Duodenal mucosa (tissue), 2 donors: Measurements from ENCODE around the gene NMT1.

ENCODE experiments used
- H3K27ac ChIP-seq: one replicate; pipeline ENCODE4 v1.7.0; 2013; ENCODE audit warnings: low read depth, low read length
- H3K27me3 ChIP-seq, 2 donors: one replicate each; pipeline ENCODE4 v1.7.0; 2013; ENCODE audit warnings: low read length in 2 of 2, control low read depth in 1 of 2; ENCODE audit not compliant: insufficient read depth in 2 of 2, control insufficient read depth in 1 of 2
- H3K36me3 ChIP-seq, 2 donors: one replicate each; pipeline ENCODE4 v1.7.0; 2013; ENCODE audit warnings: low read length in 2 of 2, control low read depth in 1 of 2; ENCODE audit not compliant: insufficient read depth in 2 of 2, control insufficient read depth in 1 of 2
- H3K4me1 ChIP-seq, 2 donors: one replicate each; pipeline ENCODE4 v1.7.0; 2013; ENCODE audit warnings: low read length in 2 of 2, control low read depth in 1 of 2; ENCODE audit not compliant: insufficient read depth in 2 of 2, control insufficient read depth in 1 of 2
- H3K4me3 ChIP-seq, 2 donors: one replicate each; pipeline ENCODE4 v1.7.0; 2013; ENCODE audit warnings: low read length in 2 of 2, low read depth in 1 of 2
- H3K9ac ChIP-seq, 2 donors: one replicate each; pipeline ENCODE4 v1.7.0; 2013; ENCODE audit warnings: low read length in 2 of 2, low read depth in 1 of 2
- H3K9me3 ChIP-seq, 2 donors: one replicate each; pipeline ENCODE4 v1.7.0; 2013; ENCODE audit warnings: low read length in 2 of 2, control low read depth in 1 of 2; ENCODE audit not compliant: control insufficient read depth in 1 of 2

The NMT1 gene

GRCh38 chr17:45021607-45022287 lies 39.4 kb upstream of the NMT1 start:
- Histone ChIP-seq H3K4me1 (peaks cover 13 to 28% of the 10 kb centered on the region in 2 donors), H3K36me3 (peaks cover 0 to 10% of the 10 kb centered on the region in 2 donors), H3K9ac (peak overlapping the region; percentile 52 to 76), H3K9me3 (no peaks in the 10 kb centered on the region), H3K4me3 (peak overlapping the region; percentile 61 to 66), H3K27ac (peak overlapping the region; percentile 69), H3K27me3 (peaks cover 24 to 25% of the 10 kb centered on the region in 2 donors)

GRCh38 chr17:45022288-45022648 lies 38.8 kb upstream of the NMT1 start:
- no peak overlapping the region for H3K4me3 ChIP-seq
- peaks cover 13 to 28% of the 10 kb centered on the region in 2 donors for H3K4me1 ChIP-seq
- H3K9ac ChIP-seq, result peak overlapping the region; percentile 52 to 76
- peaks cover 24 to 25% of the 10 kb centered on the region in 2 donors for H3K27me3 ChIP-seq
- H3K36me3 ChIP-seq, result peaks cover 0 to 10% of the 10 kb centered on the region in 2 donors
- no peaks in the 10 kb centered on the region for H3K9me3 ChIP-seq
- no peak overlapping the region for H3K27ac ChIP-seq

GRCh38 chr17:45022655-45023339 lies 38.3 kb upstream of the NMT1 start:
- no peak overlapping the region for H3K27ac ChIP-seq
- H3K9ac ChIP-seq, result no peak overlapping the region
- H3K4me1 ChIP-seq, result peaks cover 13 to 28% of the 10 kb centered on the region in 2 donors
- peaks cover 0 to 10% of the 10 kb centered on the region in 2 donors for H3K36me3 ChIP-seq
- no peaks in the 10 kb centered on the region for H3K9me3 ChIP-seq
- H3K27me3 ChIP-seq, result peaks cover 24 to 25% of the 10 kb centered on the region in 2 donors
- H3K4me3 ChIP-seq, result no peak overlapping the region

GRCh38 chr17:45029096-45029495 lies 32.0 kb upstream of the NMT1 start:
- Histone ChIP-seq H3K9ac (no peak overlapping the region), H3K36me3 (peaks cover 9 to 44% of the 10 kb centered on the region in 2 donors), H3K4me3 (no peak overlapping the region), H3K27me3 (no peaks in the 10 kb centered on the region), H3K9me3 (no peaks in the 10 kb centered on the region), H3K27ac (no peak overlapping the region), H3K4me1 (no peaks in the 10 kb centered on the region)

GRCh38 chr17:45029758-45030423 lies 31.2 kb upstream of the NMT1 start:
- no peaks in the 10 kb centered on the region for H3K9me3 ChIP-seq
- H3K36me3 ChIP-seq, result peaks cover 11 to 47% of the 10 kb centered on the region in 2 donors
- no peaks in the 10 kb centered on the region for H3K27me3 ChIP-seq
- H3K4me3 ChIP-seq, result no peak overlapping the region
- no peak overlapping the region for H3K27ac ChIP-seq
- H3K9ac ChIP-seq, result no peak overlapping the region
- H3K4me1 ChIP-seq, result no peaks in the 10 kb centered on the region

- Histone ChIP-seq H3K9me3 (no peaks in the 10 kb centered on the region), H3K27me3 (no peaks in the 10 kb centered on the region), H3K27ac (no peak overlapping the region), H3K9ac (no peak overlapping the region), H3K4me1 (peaks cover 0 to 3% of the 10 kb centered on the region in 2 donors), H3K4me3 (no peak overlapping the region), H3K36me3 (peaks cover 11 to 47% of the 10 kb centered on the region in 2 donors)
Observed at GRCh38 chr17:45030733-45031132, 30.4 kb upstream of the NMT1 start.

DNA sequence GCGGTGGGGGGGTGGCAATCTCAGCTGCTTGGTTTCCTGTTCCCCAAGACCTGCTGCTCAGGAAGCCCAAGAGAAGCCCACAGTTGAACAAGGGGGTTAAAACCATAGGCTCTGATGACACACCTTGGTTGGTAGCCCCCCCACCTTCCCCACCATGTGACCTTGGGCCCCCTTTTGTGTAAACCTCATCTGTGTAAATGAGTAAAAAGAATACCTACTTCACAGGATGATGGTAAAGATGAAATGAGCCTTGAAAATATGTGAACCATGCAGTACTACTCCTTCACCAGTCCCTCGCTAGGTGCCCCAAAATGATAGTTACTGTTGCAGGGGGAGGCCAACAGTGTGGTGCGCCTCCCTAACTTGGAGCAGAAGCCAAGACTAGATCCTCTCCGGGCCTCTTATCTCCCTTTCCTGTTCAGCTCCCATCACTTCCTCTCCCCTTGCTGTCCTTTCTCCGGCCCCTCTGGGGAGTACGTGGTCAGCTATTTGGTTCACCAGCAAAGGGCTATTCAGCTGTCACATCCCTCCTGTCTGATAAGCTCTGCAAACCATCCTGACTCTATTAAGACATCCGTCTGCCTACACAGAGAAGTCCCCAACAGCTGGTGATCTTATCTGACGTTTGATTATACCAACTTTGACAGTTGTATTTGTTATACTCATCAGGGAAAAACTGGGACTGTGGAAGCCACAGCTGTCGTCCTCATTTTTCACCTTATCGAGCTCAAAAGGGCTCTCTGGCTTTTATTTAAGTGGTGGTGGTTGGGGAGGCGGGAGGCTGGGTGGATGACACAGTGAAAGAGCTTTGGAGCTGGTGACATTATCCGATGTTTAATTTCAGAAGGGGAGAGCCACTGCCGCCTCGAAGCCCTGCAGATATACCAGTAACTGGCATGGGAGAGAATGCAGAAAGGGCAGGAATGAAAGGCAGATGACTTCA lies 29.6 kb upstream of the NMT1 start:
- H3K9ac ChIP-seq, result no peak overlapping the region
- H3K9me3 ChIP-seq, result no peaks in the 10 kb centered on the region

GRCh38 chr17:45032174-45032541 lies 29.0 kb upstream of the NMT1 start:
- Histone ChIP-seq H3K4me3 (no peak overlapping the region), H3K36me3 (peaks cover 11 to 47% of the 10 kb centered on the region in 2 donors), H3K9ac (no peak overlapping the region), H3K27me3 (no peaks in the 10 kb centered on the region), H3K27ac (no peak overlapping the region), H3K9me3 (no peaks in the 10 kb centered on the region), H3K4me1 (peaks cover 6 to 14% of the 10 kb centered on the region in 2 donors)

More for the DNA sequence above, 29.6 kb upstream of the NMT1 start:
- peaks cover under 1 to 8% of the 10 kb centered on the region in 2 donors for H3K4me1 ChIP-seq
- no peak overlapping the region for H3K27ac ChIP-seq
- H3K4me3 ChIP-seq, result no peak overlapping the region
- H3K27me3 ChIP-seq, result no peaks in the 10 kb centered on the region
- peaks cover 11 to 47% of the 10 kb centered on the region in 2 donors for H3K36me3 ChIP-seq

DNA sequence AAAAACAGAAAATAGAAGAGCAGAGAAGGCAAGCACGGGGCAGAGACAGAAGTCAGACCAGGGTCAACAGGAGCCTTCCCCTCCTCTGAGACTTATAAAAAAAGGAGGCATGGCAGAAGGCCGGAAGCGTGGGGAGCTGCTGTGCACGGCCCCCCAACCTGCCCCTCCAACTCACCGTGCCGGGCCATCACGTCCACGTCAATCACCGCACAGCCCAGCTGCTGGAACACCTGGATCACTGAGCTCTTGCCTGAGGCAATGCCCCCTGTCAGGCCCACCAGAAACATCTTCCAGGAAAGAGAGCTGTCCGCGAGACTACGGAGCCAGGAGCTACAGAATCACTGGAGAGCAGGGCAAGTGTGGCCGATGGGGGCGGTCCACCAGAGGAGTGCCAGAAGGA lies 26.5 kb upstream of the NMT1 start:
- no peak overlapping the region for H3K4me3 ChIP-seq
- H3K36me3 ChIP-seq, result peaks cover 11 to 41% of the 10 kb centered on the region in 2 donors
- no peak overlapping the region for H3K27ac ChIP-seq
- H3K9me3 ChIP-seq, result no peaks in the 10 kb centered on the region
- H3K9ac ChIP-seq, result no peak overlapping the region
- peaks cover 15 to 18% of the 10 kb centered on the region in 2 donors for H3K4me1 ChIP-seq
- H3K27me3 ChIP-seq, result no peaks in the 10 kb centered on the region
